Esophagus muscularis mucosa (tissue), 4 donors: ENCODE data around the gene TTYH2. TPM values are rescaled to one million over a fixed set of nuclear protein-coding genes. Genes with fewer than 3 reads are reported as not detected.
A peak's percentile ranks its signal among the peaks of the same experiment; 100 is the strongest.

Experiments used
- DNase-seq: peaks from one replicate; pipeline ENCODE4 v3.0.0-alpha.2; 2017; ENCODE audit errors: extremely low spot score
- H3K27ac ChIP-seq, 4 donors: fragments of 200-600 bp; sonication (generic); replicated peaks in 1 of 4; 1 replicate in 3 of 4; 2 replicates in 1 of 4; pipeline ENCODE4 v1.5.1; 2016 to 2019; ENCODE audit warnings: mild to moderate bottlenecking in 1 of 4
- H3K27me3 ChIP-seq, 4 donors: fragments of 200-600 bp; sonication (generic); one replicate each; pipeline versions ENCODE4 v1.5.1 to v1.6.0; 2016 to 2019
- H3K36me3 ChIP-seq, 4 donors: fragments of 200-600 bp; sonication (generic); one replicate each; pipeline ENCODE4 v1.5.1; 2016 to 2019
- H3K4me1 ChIP-seq, 4 donors: fragments of 200-600 bp; sonication (generic); one replicate each; pipeline ENCODE4 v1.5.1; 2016 to 2019
- H3K4me3 ChIP-seq, 4 donors: fragments of 200-600 bp; sonication (generic); 1 replicate in 2 of 4; 2 replicates in 2 of 4; pipeline ENCODE4 v1.5.1; 2016 to 2019; ENCODE audit warnings: mild to moderate bottlenecking in 4 of 4, moderate library complexity in 1 of 4
- H3K9me3 ChIP-seq, 4 donors: fragments of 200-600 bp; sonication (generic); 1 replicate in 3 of 4; 2 replicates in 1 of 4; pipeline ENCODE4 v1.5.1; 2016 to 2019
- EP300 ChIP-seq: sonication (generic); formaldehyde crosslinking; IDR thresholded peaks from one replicate; pipeline ENCODE4 v1.6.1; 2017; ENCODE audit warnings: antibody characterized with exemption
- POLR2A ChIP-seq: fragments of 450-650 bp; IDR thresholded peaks from one replicate; pipeline ENCODE4 v1.6.1; 2017; ENCODE audit warnings: antibody characterized with exemption, moderate library complexity, mild to moderate bottlenecking, low read depth
- POLR2AphosphoS5 ChIP-seq, 2 donors: sonication (generic); formaldehyde crosslinking; IDR thresholded peaks; one replicate each; pipeline ENCODE4 v1.6.1; 2017; ENCODE audit warnings: antibody characterized with exemption in 2 of 2
- WGBS: methylation state at CpG from one replicate; pipeline ENCODE4 v1.1.5; 2018; 5-methylcytosine and 5-hydroxymethylcytosine counted together
- intact Hi-C: fragments of 100-400 bp; cut with DNase I; formaldehyde crosslinking; loops from one replicate; pipeline ENCODE4 v1.15.1; 2023
- total RNA-seq, 4 donors: library from RNA; depleted of rRNA; stranded (reverse); fragments of >200 nt; gene quantifications; one replicate each; pipeline versions ENCODE4 v1.1.0 to v1.2.1, GENCODE V29; 2016
- TF ChIP-seq, protein P1 (sequence below), 3 experiments: fragments of 200-600 bp in 2 of 3; fragments of 450-650 bp in 1 of 3; sonication (generic) in 2 of 3; IDR thresholded peaks; one replicate each; pipeline ENCODE4 v1.5.1; 2017 to 2019; ENCODE audit warnings: antibody characterized with exemption in 3 of 3, mild to moderate bottlenecking in 2 of 3, moderate library complexity in 1 of 3

The TTYH2 gene
- total RNA-seq, 4 donors from 2014 or later: 5.8 to 11.3 (median 7.9) TPM

DNA sequence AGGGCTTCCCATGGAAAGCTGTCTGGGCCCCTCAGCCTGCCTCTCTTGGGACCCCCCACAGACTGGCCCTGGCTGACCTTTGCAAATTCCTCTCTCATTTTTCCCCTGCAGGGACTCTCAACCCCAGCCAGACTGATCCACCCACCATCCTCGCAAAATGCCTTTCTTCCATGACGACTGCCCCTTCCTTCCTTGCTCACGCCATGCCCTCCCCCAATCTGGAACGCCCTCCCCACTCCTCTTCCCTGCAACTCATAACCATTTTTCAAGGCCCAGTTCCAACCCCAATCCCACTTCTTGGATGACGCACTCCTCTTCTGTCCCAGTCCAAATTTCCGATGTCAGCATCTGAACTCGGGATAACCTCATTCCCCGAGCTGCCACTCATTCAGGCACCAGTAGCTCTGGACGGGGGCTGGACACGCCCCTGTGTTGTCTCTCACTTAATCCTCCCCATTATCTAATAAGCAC, 59.4 kb downstream of the TTYH2 start:
- 45% methylated on average over 9 of the region's 10 CpGs for WGBS

DNA sequence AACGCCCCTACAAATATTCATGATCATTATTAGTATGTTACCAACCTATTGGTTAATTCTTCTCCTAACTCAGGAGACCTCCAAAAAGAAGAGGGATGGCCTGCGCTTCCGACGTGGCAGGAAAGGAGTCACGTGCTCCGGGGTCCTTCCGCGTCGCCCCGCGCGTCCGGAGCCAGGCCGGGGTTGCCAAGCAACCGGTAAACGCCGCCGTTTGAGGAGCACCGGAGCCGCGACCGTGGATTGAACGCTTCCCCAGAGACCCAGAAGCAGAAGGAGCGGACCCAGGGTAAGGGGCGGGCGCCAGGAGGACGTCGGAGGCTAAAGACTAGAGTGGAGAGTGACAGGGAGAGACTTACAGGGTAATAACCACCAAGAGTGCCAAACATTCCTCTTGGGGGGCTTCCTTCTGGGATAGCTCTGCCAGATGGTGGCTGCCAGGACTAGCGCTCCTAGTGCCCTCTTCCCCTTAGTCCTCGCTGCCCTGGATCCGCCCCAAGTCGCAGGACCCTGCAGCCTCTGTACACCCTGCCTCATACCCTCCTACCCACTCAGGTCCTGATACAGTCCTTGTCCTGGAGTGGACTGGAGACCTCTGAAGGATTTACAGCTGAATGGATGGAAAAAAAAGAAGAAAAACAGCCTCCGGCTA, 60.8 kb downstream of the TTYH2 start, which contains the start of gene DNAI2:
TSS of gene DNAI2 (plus strand) at position 175 of the 649 bp plus-strand sequence. CDS start 7,584 bp downstream, outside the sequence.
- TF ChIP-seq, protein P1, sequence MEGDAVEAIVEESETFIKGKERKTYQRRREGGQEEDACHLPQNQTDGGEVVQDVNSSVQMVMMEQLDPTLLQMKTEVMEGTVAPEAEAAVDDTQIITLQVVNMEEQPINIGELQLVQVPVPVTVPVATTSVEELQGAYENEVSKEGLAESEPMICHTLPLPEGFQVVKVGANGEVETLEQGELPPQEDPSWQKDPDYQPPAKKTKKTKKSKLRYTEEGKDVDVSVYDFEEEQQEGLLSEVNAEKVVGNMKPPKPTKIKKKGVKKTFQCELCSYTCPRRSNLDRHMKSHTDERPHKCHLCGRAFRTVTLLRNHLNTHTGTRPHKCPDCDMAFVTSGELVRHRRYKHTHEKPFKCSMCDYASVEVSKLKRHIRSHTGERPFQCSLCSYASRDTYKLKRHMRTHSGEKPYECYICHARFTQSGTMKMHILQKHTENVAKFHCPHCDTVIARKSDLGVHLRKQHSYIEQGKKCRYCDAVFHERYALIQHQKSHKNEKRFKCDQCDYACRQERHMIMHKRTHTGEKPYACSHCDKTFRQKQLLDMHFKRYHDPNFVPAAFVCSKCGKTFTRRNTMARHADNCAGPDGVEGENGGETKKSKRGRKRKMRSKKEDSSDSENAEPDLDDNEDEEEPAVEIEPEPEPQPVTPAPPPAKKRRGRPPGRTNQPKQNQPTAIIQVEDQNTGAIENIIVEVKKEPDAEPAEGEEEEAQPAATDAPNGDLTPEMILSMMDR (IDR thresholded peaks at IDR 0.05): no peak
- no peak for TF ChIP-seq POLR2A
- H3K27me3 ChIP-seq: peaks cover 0 to 41% (median 0%) of the 10 kb centered on the region in 4 donors
- no peaks in the 10 kb centered on the region for H3K36me3 ChIP-seq
- H3K9me3 ChIP-seq: no peaks in the 10 kb centered on the region
- 27% methylated on average over 24 of the region's 33 CpGs for WGBS
- no peak for DNase-seq
- intact Hi-C loops: no loop called here
- no peak within 1 kb of the TSS for H3K27ac ChIP-seq
- peaks cover 13 to 58% (median 42%) of the 10 kb centered on the region in 4 donors for H3K4me1 ChIP-seq
- no peak within 1 kb of the TSS for H3K4me3 ChIP-seq

More for the DNA sequence above, 59.4 kb downstream of the TTYH2 start:
- Histone ChIP-seq H3K27ac (peak overlapping the region in 2 of 4 donors; percentile 40 to 51), H3K27me3 (peaks cover 0 to 46% (median 0%) of the 10 kb centered on the region in 4 donors), H3K36me3 (no peaks in the 10 kb centered on the region), H3K4me3 (no peak overlapping the region), H3K4me1 (peaks cover 13 to 58% (median 42%) of the 10 kb centered on the region in 4 donors), H3K9me3 (no peaks in the 10 kb centered on the region)
- no peak for DNase-seq
- TF ChIP-seq, protein P1 (IDR thresholded peaks at IDR 0.05): no peak
- no peak for TF ChIP-seq EP300
- TF ChIP-seq POLR2A: no peak
- no peak for TF ChIP-seq POLR2AphosphoS5 (IDR thresholded peaks at IDR 0.05)
- intact Hi-C loops: no loop called here

DNA sequence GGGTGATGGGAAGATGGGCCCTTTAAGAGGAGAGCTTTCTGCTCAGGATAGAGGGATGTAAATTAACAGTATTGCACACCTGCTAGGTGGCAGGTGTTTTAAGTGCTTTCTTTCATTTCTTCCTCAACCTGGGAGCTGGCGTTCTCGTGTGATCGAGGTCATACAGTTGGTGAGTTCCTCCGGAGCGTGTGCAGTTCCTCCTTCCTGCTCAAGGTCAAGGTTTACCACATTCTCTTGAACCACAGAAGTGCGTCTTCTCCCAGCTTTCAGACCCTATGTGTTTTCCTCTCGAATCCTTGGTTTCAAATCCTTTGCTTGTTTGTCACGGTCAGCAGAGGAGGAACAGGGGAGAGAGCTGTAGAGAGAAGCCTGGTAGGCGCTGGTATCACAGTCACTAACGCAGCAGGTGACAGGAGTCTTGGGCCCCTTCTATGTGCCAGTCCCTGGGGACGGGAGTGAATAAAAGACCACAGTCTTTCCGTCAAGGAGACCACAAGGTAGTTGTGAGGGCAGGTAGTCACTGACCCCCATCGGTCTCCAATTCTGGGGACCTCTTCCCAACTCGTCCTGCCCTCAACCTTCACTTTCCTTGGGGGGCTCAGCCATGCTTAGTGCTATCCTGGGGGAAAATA, 61.5 kb downstream of the TTYH2 start:
- WGBS: 74% methylated on average over 13 of the region's 14 CpGs
- Histone ChIP-seq H3K27ac (no peak overlapping the region), H3K4me3 (no peak overlapping the region), H3K27me3 (peaks cover 0 to 41% (median 0%) of the 10 kb centered on the region in 4 donors), H3K4me1 (peaks cover 13 to 58% (median 42%) of the 10 kb centered on the region in 4 donors), H3K9me3 (no peaks in the 10 kb centered on the region), H3K36me3 (no peaks in the 10 kb centered on the region)
- no peak for DNase-seq
- no peak for TF ChIP-seq EP300
- no peak for TF ChIP-seq POLR2AphosphoS5 (IDR thresholded peaks at IDR 0.05)
- TF ChIP-seq POLR2A: no peak
- TF ChIP-seq, protein P1 (IDR thresholded peaks at IDR 0.05): no peak
- intact Hi-C loops: no loop called here

DNA sequence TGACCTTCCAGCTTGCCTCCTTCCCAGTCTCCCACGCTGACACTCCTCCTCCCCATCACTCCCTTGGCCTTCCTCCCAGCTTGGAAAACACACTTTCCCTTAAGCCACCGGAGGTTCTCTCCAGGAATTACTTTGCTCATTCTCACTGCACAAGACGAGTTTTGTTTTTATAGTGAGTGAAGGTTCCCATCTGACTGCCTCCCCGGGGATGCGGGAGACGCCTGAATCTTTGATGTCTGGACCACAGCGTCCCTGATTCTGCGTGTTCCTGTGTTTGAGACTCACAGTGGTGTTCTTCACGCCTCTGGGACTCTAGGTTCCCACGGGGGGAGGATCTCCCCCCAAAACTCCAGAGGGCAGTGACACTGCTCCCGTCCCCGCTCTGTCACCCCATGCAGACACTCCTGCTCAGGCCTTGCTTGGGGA, 62.7 kb downstream of the TTYH2 start:
- Histone ChIP-seq H3K27ac (peak overlapping the region; percentile 49 to 73 (median 56)), H3K36me3 (no peaks in the 10 kb centered on the region), H3K9me3 (no peaks in the 10 kb centered on the region), H3K4me3 (no peak overlapping the region), H3K27me3 (peaks cover 0 to 46% (median 0%) of the 10 kb centered on the region in 4 donors), H3K4me1 (peaks cover 13 to 58% (median 42%) of the 10 kb centered on the region in 4 donors)
- intact Hi-C loops: no loop called here
- no peak for DNase-seq
- WGBS: 39% methylated on average over 12 of the region's 12 CpGs
- TF ChIP-seq POLR2AphosphoS5 (IDR thresholded peaks at IDR 0.05) (peak in 1 of 2 donors; percentile 31), EP300 (no peak), POLR2A (no peak)
- TF ChIP-seq, protein P1 (IDR thresholded peaks at IDR 0.05): no peak
